NCI-H69 (cell line): ENCODE results near the gene NEO1.
A peak's percentile ranks its signal among the peaks of the same experiment; 100 is the strongest.

ENCODE experiments used
- DNase-seq: peaks from one replicate; lab custom pipeline; 2025; lab: John Stamatoyannopoulos, UW

The NEO1 gene

DNA sequence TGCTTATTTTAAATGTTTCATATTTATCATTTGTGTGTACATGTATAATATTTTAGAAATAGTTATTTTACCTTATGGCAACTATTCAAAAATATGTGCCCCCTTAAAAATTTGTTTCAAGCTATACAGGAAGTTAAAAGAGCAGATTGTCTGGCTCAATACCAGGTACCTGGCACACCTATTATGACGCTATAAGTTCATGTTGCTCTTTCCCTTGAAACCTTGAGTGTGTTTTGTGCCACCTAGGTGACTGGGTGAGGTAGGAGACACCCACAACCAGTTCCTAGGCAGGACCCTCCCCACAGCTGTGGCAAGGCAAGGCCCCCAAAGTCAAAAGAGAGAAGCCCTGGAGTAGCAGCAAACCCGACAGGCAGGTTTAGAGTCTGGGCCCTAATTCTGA, 20.6 kb upstream of the NEO1 start:
- no peak for DNase-seq

DNA sequence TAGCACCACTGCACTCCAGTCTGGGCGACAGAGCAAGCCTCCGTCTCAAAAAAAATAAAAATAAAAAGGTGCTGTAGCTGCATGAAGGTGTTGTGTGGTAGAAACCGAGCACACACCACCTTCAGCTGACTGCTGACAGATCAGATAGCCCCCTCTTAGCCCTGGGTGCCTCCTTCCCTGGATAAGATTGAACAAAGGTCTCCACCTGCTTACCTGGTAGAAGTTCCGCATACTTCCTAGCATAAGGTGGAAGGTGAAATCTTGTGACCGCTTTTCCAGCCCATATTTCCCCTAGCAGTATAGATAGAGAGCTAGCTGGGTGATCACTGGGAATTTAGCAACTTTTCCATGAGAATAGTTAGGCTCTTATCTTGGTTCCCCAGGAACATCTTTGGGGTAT, 18.7 kb upstream of the NEO1 start:
- no peak for DNase-seq

DNA sequence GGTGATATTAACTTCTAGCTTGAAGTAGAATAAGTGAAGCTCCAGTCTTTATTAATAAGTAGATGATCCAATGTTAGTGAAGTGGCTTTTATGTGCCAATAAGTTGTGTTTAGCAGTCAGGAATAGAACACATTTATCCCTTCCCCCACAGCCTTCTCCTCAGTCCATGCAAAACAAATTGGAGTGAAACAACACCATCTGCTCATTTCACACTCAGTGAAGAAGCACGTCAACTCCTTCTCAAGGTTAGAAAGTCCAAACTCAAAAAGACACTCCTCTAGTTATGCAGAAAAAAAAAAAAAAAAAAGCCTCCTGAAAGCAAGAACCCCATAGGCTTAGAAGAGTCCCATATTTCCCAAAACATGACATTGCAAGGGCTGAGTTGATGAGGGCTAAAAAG, 18.0 kb upstream of the NEO1 start:
- DNase-seq, result no peak

DNA sequence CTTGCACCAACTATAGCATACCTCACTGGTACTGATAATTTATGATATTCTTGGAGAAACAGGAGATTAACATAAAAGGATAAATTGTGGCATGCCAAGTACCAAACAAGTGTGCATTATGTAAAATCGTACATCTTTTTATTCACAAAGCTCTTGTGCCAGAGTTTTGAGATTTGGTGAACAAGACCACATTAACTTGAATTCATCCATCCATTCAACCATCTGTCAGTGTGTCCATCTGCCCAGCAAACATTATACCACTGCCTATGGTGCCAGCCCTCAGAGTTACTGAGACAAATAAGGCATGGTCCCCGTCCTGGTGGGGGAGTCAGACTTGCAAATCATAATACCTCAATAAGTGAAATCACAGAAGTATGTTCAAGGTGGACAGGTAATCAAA, 17.0 kb upstream of the NEO1 start:
- no peak for DNase-seq

DNA sequence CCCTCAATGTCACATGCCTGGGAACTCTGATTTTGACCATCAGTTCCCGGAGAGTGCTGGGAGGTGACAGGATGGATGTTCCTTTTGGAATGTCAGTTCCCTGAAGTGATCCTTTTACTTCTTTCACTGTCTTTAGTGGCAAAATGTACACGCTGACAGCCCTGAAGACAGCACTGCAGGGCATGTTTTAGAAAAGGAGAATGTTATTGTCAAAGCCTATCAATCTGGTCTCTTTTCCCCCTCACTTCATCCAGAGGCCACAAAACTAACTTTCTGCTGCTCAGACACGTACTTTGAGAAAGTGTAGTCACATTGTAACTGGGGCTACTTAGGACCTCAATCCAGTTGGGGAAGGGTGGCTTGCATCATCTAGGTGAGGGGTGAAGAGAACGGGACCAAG, 14.0 kb upstream of the NEO1 start:
- no peak for DNase-seq

DNA sequence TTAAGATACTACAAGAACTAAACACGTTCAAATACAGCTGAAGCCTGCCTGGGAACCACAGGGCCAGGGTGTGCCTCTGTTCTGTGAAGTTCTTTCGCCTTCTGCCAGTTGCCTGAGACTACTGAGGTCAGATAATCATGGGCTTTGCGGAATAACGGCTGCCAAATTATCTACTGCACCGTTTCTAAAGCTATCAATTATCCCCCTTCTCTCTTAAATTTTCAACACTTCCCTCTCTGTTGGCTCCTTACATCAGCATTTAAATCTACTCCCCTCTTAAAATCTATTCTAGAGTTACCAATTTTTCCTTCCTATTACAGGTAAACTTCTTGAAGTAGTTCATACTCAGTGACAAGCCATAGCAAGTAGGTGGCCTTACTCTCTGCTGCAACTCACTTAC, 6.2 kb upstream of the NEO1 start:
- DNase-seq, result no peak

DNA sequence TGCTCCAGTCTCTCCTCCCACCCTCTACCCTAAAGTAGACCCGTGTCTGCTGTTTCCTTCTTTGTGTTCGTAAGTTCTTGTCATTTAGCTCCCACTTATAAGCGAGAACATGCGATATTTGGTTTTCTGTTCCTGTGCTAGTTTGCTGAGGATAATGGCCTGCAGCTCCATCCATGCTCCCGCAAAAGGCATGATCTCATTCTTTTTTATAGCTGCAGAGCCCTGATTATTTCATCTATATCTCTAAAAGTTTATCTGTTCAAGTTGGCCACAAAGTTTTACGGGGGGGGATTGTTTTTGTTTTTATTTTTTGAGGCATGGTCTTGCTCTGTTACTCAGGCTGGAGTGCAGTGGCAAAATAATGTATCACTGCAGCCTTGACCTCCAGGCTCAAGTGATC, 4.4 kb upstream of the NEO1 start:
- no peak for DNase-seq

DNA sequence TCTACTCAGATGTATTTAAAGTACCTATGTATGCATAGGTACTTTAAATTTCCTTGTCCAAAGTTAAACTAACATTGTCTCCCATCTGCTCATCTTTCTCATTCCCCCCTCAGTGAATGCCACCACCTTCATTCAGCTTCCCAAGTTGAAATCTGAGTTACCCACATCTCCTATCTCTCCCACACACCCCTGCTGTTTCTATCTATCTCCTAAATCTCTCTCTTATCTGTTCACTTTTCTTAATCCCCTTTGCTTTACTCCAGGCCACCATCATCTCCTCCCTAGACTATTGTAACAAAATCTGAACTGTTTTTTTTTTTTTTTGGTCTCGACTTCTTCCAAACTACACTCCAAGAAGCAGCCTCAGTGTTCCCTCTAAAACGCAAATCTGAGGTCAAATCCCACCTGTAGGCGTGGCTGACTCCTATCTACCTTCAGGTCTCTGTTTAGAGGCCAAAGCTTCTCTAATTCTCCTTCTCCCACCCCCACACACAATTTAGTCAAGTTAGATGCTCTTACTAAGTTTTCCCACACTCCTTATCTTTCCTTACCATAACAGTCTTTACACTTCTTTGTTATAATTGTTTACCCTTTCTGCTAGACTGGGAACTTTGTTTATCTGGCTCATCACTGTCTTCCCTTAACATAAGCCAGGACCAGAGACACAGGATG, 3.5 kb upstream of the NEO1 start:
- no peak for DNase-seq

DNA sequence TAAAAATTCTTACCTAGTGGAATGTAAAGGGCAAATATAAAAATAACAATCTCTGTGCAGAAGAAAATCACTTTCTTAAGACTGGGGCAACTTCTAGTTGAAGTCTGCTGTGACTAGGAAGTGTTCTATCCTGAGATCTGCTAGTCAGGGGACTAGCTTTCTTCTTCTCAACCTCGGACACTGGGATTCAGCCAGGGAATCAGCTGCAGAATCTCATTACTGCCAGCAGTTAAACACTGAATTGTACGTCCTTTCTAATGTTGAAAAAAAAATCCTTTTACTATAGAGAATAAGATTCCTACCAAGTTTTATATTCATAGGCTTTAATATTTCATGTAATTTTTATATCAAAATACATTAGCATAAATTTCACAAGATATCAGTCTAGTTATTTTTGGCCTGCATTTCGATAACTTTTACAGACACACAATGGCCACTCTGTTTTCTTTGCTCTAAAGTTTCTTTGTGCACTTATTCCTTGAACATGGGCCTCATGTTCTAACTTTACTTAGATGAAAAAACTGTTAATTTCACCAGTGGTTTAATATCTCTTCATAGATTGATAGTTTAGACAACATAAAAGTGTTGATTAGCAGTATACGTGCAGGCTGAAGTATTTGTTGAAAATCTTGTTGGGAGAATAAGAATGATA, 2.6 kb upstream of the NEO1 start:
- no peak for DNase-seq

DNA sequence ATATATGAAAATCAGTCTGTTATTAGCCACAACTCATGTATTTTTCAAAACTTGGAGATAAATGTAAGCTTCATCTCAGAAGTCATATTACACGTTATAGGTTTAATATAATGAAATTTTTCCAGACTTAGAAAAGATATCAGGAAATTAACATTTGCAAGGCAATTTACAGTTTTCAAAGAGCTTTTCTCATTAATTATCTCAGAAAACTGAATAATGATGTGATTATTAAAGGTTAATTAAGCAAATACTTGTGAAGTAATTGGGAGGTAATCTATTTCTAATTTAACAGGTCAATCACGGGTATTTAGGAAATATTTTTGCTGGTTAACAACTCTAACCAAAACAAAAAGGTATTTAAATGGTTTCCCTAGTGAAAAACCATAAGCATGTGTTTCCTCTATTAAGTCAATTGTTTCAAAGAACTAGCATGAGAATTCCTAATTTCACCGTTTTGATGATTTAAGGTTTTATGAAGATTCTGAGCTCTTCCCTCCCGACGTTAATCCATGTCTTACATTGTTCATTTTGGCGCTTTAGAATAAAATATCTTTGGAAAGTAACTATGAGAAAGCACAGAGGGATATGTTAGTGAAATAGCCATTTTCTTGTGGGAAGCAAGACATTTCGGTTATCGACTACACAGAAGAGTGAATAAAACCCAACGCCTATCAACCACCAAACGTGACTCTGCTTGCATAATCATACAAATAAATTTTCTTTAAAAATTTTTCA, 1.5 kb upstream of the NEO1 start:
- DNase-seq, result no peak

DNA sequence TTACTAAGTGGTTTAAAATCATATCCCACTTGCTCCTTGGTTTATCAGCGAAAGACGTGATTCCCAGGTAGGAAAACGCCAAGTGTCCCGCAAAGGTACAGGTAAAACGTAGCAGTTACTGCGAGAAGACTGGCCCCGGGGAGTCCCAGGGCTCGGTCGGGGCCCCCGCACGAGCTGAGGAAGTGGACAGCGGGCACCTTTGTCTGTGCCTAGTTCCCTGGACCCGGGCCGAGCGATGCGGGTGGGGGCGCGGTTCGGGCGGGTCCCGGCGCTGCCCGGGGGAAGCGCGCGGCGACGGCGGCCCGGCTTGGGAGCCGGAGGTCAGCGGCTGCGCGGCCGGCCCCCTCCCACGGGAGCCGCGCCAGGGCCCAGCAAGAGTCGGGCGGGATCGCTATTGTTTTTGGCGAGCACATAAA, 864 bp upstream of the NEO1 start:
- DNase-seq, result peak; percentile 33

DNA sequence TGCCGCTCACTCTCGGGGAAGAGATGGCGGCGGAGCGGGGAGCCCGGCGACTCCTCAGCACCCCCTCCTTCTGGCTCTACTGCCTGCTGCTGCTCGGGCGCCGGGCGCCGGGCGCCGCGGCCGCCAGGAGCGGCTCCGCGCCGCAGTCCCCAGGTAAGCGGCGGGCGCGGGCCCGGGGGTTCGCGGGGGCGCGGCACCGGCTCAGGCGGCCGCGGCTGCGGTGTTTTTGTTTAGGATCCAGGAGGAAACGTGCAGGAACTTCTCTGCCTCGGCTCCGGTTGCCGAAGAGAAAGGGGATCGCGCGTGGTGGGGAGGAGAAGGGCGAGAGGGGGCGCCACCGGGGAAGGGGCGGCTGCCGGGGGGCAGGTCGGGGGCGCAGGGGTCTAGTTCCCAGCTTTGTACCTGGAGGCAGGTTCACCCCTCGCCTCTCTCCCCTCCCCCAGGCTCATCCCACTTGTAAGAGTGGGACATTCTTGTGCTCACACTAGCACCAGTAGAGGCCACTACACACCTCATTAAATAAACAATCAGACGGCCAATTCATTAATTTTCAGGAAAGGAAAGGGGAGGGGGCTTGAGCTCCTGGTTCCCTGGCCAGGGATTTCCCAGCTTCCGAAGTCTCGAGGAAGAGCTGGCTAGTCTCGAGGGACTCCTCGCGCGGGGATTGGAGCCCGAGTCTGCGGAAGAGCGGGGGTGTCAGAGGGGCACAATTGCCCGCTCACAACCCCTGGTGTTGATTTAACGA, 562 bp downstream of the NEO1 start:
- peak; percentile 28 for DNase-seq

DNA sequence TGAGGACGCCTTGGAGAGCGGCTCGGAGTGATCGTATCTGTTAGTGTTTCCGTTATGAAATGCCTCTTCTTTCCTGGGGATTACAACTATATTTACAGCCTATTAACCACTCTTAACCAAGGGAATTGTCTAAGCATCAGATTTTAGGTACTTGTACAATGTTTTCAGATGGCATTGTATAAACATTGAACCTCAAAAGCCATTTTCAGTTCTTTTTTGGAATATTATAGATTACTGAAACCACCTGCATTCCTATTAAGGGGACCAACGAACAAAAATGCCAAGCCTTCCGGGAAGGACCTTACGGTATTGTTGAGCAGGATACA, 1.1 kb downstream of the NEO1 start:
- no peak for DNase-seq

DNA sequence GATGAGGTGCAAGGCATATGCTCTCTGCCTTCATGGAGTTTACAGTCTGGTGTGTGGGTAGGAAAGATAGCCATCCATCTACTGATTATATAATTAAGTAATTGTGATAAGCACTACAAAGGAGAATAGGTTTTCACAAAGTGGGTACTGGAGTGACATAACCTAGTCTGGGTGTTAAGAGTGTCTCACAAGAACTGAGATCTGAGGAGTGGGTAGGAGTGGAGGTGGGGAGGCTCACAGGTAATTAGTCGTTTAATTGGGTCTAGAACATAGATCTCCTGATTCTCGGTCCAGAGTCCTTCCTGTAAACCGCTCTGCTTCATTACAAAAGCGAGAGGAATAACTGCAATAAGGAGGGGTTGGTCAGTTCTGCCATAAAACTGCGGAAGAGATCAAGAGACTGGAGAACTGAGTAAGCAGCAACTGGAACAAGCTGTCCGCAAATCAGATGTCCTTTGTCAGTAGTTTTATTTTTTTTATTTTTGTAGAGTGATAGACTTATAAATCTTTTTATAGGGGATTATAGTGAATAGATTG, 2.2 kb downstream of the NEO1 start:
- no peak for DNase-seq

DNA sequence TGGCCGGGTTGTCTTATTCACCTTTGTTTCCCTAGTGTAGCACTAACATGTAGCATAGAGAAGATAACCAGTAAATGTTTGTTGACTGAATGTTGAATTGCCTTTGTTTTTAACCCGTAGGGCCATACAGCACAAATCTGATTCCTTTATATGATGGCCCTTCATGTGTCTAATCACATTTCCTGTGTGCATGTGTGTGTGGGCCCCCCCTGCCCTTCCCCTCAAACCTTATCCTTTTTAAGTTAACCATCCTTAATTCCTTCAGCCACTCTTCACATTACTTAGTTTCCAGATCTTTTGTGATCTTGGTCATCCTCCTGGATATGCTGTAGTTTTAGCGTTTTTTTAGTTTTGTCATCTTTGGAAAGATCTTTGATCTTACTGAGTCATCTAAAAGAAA, 4.2 kb downstream of the NEO1 start:
- no peak for DNase-seq

DNA sequence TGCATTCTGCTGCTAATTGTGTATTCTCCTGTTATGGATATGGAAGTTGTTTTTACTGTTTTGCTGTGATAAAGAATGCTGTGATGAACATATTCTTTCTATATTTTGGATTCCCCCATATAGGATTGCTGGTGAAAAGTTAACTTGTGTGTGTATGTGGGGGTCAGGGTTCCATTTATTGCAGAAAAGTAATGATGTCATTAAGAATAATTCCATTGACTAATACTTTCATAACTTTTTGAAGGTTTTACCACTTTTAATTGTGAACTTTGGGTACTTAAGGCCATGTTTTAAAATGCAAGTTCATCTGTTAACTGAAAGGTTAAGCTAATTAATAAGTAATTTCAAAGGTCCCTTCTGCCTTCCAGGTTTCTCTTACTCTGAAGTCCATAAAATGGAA, 6.2 kb downstream of the NEO1 start:
- DNase-seq, result no peak

DNA sequence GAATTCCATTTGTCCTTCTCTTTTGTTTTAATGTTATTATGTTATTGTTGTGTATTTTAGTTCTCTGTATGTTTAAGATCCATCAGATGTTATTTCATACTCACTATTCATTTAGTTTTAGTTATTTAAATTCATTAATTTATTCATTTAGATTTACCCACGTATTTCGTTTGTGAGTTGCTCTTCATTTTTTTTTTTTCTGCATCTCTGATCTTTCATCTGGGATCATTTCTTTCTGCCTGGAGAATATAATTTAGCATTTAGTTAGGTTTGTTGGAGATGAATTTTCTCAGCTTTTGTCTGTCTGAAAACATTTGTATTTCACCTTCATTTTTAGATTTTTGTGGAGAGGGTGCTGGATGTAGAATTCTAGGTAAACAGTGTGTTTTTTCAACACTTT, 12.9 kb downstream of the NEO1 start:
- DNase-seq, result no peak

DNA sequence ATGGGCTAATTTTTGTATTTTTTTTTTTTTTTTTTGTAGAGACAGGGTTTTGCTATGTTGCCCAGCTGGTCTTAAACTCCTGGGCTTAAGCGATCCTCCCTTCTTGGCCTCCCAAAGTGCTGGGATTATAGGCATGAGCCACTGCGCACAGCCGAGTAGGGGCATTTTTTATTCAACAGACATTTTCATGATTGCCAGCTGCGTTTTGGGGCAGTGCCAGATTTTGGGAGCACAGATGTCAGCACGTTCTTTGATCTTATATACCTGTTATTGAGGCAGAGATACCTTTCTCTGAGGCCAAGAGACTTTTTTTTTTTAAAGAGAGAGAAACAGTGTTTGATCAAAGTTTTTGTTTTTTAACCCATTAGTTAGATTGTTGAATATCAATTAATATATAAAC, 16.8 kb downstream of the NEO1 start:
- peak; percentile 16 for DNase-seq

DNA sequence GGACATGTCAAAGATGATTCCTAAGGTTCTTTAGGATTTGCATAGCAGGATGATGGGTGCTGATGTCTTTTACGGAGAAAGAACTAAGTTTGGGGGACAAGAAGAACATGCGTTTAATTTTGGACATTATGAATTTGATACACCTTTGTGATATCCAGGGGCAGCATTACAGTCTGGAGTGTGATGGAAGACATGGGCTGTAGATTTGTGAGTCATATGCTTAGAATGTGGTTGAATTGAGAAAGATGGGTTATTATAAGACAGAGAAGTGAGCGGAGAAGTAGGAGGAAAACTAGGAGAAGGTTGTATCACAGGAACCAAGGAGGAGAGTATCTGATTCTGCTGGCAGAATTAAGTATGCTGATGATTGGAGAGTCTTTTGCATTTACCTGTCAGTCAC, 20.6 kb downstream of the NEO1 start:
- DNase-seq, result no peak

DNA sequence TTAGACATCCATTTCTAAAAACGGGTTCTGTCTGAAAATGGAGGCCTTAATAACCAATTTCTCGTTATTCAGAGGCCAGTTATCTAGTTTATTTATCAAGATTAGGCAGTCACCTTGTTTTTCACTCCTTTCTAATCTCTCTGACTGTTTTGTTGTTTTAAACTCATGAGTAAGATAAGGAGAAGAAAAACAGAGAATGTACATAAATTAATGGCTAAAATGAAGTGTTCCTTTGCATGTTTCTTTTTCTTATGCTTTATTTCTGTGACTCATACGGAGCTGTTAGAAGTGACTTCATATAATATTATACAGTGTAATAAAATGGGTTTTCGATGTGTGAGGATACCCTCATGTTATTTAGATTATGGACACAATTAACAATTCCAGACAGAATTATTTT, 22.0 kb downstream of the NEO1 start:
- no peak for DNase-seq

DNA sequence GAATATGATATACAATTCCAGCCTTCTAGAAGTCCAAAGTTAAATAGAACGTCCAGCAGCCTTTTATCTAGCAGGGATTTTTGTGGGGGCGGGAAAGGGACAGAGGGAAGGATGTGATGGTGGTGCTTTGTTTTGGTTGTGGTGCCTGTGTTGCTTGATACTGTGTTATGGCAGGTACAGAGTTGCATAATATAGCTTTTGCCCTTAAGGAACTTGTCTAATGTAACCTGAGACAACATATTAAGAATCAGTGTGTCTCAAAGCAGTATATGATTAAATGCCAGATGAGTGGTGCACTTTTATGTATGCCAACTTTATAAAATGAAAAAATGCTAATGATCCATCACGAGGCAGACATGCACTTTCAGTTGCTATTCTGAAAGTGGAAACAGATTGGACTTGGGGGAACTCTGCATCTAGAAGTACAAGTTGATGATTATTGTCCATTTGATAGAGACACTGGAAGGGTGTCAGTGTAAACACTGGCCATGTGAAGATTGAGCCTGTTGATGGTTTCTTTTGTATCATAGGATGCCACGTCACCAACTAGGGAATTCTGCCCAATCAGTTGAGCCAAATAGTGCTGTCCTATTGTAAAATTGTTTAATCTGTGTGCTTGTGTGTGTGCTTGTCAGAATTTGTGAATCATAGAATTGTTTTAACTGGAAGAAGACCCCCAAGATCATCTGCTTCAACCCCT, 23.0 kb downstream of the NEO1 start:
- DNase-seq, result no peak

DNA sequence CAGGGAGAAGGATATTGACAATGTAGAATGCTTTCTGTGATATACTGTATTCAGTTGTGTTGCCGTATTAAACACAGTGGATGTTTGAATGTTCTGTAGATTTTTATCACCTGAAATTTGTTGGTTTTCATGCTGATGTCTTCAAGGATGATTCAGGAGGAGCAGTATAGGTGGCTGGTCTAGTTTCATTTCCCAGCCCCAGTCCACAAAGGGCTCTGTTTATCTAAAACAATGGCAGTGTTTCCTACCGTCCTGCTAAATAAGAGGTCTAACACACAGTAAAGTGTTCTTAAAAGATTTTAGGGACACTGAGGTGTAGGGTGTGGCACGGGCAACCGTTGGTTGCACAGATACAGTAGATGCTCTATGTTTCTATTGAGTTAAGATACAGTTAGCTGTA, 26.0 kb downstream of the NEO1 start:
- DNase-seq, result no peak
